OCI-M2 (cell line): ENCODE measurements around the gene AKR7A2.

ENCODE experiments used
- DNase-seq: peaks from one replicate; lab custom pipeline; 2025; ENCODE audit not compliant: unreplicated experiment; lab: John Stamatoyannopoulos, UW

AKR7A2 gene

DNA sequence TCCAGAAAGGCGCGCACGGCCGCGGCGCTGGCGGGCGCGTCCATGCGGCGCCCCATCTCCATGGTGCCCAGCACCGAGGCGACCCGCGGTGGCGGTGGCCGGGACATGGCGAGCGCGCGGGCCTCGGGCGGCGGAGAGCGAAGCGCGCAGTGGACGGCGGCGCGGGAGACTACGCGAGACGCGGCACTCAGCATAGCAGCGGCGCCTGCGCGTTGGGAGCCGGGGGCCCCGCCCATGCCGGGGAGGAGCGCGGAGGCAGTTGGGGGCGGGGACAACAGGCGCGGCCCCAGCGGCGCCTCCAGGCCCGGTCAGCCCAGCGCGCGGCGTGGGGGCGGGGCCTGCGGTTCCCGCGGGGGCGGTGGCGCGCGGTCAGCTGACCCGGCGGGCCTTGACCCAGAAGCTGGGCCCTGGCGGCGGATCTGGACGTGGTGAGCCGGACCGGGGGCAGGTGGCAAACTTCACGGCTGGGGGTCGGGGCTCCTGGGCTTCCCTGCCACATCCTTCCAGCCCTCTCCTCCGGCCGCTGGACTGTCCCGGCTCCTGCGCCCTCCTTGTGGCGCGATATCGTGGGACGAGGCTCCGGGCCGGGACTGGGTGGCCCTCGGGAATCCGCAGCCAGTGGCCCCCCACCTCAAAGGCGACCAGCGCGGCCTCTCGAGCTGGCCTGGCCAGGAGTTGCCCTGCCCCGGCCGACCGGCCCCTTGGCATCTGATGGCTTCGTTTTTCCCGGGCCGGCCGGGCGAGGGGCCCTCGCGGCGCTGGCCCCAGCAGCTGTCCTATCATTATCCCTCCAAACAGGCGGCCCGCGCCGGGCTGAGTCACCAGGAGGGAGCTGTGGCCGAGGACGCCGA, at the start of gene AKR7A2, which contains the start of gene SLC66A1:
TSS of gene AKR7A2 (minus strand) at position 214 of the 851 bp plus-strand sequence. CDS start at position 194, 20 bp downstream.
TSS of gene SLC66A1 (plus strand) at position 396 of the 851 bp plus-strand sequence. CDS start 5,352 bp downstream, outside the sequence.
- DNase-seq = peak; percentile 66

DNA sequence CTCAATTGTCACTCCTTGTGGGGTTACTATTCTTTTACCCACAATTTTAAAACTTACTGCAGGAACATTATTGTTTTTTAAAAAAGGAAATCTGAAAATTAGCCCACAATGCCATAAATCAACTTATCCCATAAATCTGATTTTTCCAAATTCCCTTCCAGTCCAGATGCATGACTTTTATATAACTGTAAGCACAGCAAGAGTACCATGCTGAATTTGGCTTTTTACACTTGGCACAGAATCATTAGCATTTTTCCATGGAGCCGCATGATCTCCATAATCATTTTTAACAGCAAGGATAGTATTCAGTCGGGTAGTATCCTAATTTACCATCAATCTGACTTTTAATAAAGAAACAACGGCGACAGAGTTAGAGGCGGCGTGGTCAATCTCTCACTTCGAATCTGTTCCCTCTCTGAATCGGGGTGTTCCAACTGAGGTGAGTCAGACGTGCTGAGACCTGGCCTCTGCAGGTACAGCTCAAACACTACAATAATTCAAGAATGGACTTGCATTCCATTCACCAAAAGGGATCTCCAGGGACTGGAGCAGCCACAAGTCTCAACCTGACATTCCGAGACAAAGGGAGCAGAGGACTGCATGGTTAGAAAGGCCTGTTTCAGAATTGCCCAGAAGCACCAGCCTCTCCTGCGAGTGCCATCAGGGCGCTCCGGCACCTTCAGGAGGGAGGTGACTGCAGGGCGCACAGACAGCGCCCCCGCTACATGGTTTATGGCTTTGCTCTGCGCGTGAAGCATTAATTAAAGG, 49.1 kb upstream of the AKR7A2 start:
- DNase-seq = no peak

DNA sequence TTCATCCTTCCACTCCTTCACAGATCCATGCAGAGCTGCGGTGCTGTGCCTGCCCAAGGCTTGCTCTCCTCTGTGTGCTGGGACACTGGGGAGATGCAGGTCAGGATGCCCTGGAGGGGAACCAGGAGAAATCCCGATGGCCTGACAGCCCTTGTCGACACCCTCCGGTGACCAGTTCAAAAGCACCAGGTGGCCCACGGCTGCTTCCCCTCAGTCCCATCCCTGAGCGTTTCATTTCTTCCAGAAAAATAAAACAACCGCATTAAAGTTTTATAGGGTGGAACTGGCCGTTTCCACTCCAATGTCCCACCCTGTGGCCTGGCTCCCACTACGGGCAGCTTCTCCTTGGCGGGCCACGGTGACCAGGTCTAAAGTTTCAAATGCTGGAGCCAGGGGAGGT, 48.5 kb upstream of the AKR7A2 start:
- DNase-seq = no peak

DNA sequence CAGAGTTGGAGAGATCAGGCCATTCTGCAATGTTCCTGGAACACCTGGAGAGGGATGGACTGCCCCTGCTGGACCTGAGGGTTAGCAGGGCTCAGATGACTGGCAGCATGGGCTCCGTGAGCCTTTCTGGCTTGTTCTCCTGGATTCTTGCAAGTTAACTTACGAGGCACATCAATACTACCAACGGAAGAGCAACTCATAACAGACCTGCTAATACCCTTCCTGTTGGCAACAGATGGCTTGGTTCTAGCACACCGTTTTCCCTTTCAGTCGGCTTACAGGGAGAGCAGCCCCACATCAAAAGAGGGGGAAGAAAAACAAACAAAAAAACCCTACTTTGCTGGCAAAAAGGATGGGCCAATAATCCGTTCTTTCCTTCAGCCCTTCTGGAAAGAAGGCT, 48.1 kb upstream of the AKR7A2 start:
- DNase-seq = no peak

DNA sequence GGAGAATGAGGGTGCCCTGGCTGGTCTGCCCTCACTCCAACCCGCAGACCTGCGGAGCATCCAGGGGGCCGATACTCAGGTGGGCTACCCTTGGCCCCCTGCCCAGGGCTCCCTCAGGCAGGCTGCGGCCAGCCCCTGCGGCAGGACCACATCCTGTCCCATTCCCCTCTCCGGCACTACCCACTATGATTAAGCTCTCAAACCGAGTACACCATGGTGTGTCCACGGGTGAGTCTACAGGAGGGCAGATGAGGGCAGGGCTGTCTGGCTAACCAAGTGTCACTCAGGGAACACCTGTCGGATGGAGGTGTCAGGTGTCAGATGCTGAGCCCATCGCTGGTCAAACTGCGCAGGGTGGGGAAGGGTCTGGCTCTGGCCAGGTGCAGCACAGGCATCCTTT, 47.4 kb upstream of the AKR7A2 start:
- DNase-seq = no peak

DNA sequence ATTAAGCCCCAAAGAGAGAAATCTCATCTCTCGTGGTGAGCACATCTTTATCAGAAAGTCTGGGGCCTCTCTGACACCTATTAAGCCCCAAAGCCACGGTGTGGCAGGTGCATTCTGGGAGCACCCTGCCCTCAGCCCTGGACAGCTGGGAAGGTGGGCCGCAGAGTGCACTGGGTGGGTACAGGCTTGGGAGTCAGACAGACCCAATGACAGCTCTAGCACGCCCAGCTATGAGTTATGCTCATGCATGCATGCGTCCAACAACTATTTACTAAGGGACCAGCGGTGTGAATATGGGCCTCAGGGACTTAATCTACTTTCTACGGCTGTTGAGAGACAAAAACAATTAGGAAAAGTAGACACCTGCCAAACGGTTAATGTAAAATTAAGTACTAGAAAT, 46.8 kb upstream of the AKR7A2 start:
- no peak for DNase-seq

DNA sequence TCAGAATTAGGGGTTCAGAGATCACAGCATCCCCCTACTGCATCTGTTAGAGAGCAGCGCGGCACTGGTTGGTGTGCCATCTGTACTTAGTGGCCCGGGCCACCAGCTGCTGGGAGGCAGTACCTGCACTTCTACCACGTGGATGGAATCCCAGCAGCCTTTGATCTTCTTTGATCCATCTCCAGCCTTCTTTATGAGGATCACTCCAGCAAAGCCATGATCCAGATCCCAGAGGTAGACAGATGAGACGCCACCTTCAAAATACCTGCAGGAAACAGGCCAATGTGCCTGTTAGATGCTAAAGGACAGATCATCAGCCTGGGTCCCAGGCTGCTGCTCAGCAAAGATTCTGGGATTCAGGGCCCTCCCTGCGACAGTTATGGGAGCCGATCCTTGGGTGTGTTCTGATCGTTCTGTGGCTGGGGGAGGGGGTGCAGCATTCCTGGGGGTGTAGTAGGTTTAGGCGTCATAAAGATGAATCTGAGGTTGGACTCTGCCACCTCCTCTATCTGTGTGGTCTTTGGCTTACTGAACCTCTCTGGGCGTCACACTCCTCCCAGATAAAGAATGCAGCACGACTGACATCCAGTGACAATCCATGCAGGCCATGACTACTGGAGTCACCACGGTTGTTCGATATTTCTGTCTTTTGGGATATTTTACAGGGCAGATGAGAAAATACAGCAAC, 45.5 kb upstream of the AKR7A2 start:
- DNase-seq = no peak

DNA sequence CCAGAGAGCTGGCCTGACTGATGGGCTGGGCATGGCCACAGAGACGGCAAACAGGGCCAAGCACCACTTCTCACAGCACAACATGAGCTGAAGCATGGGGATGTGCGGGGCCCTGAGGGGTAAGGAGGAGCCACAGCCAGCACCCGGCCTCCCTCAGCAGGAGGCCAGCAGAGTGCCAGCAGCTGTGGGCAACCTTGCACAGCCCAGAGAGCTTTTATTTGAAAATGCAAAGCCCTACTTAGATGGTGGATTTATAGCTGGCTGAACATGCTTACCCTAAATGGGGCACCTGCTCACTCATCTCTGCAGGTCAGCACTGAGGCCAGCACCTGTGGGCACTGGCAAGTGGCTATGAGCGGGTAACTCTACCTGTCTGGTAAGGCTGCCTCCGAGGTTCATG, 44.3 kb upstream of the AKR7A2 start:
- no peak for DNase-seq

DNA sequence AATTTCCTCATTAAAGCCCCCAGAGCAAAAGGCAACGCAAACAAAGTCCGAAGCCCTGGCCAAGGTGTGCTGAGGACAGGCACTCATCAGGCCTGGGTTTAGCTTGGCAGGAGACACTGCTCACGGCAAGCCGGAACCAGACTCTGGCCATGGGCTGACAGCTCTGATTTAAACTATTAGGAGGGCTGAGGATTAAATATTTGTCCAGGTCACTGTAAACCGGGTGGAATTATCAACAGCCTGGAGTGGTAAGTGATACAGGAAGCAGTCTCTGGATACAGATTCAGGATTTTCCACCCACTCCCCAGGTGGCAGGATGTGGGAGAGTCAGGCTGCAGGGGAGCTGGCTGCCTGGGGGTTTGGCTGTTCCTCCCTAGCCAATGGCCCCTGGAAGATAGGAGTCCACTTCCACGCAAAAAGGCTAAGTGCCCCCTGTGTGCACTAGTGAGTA, 42.6 kb upstream of the AKR7A2 start:
- DNase-seq = no peak

DNA sequence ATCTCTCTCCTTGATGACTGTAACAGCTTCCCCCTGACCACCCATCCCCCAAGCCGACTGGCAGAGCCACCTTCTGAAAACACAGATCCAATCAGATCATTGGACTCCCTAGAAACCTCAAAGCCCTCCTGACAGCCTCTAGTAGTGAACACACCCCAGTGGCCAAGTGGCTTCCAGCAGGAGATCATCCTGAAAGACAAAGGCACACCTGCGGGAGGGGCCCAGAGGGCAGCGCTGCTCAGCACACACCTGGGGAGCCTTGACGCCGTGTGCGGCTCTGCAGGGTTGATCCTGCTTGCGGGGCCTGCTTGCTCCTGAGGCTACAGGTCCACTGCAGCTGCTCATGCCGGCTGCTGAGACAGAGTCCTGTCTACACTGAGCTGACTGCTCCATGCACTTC, 41.7 kb upstream of the AKR7A2 start:
- no peak for DNase-seq

DNA sequence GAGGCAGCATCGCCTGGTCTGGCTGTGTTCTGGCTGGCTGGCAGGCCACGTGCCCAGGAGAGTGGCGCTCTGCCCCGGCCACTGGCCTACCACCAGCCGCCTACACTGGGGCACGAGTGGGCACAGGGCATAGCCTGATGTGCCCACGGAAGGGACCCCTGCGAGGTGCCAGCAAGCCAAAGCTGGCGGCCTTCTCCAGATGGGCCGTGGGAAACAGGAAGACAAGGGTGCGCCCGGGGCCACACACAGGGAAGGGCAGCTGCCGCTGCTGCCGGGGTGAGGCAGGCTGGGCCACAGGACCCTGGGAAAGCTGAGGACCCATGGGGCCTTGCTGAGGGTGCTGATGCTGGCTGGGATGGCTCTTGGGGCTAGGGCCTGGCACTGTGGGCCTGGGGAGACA, 40.9 kb upstream of the AKR7A2 start:
- DNase-seq = no peak

DNA sequence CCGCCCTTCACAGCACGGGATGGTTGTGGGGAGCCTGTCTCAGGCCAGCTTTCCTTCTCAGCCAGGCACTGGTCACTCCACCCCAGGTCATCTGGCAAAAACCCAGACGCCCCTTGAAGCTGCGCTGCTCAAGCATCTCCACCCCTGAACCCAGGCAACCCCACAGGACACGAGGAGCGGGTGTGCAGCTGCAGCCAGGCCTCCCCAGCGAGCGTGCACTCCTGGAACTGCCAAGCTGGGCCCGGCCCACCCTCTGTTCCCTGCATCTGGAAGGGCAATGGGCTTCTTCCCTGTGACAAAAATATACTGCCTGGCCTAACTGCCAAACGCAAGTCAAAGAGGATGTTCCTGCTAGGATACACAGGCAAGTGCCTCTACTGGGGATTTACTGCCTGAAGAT, 39.9 kb upstream of the AKR7A2 start:
- DNase-seq = no peak

DNA sequence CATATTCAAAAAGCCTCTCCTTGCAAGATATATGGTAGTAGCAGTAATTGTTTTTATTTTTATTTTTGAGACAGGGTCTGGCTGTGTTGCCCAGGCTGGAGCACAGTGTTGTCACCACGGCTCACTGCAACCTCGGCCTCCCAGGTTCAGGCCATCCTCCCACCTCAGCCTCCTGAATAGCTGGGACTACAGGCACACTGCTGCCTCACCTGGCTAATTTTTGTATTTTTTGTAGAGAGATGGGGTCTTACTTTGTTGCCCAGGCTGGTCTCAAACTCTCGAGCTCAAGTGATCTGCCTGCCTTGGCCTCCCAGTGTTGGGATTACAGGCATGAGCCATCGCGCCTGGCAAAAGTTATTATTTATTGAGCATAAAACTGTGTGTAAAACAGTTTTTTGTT, 38.6 kb upstream of the AKR7A2 start:
- no peak for DNase-seq

DNA sequence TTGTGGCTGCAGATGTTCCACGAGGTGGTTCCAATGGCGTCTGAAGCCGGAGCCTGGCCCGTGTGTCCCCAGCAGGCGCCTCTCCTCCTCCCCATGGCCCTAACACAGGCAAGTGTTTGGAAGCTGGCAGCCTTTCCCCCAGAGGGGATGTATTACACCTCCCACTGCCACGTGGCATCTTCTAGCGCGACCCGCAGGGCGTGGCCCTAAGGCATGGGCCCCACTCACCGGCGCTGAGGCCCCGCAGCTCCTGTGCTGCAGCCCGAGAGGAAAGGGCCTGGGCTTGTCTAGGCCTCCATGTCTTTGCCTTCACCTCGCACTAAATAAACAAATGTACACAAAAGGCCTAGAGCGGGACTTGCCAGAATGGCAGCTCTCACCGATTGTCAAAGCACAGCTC, 38.1 kb upstream of the AKR7A2 start:
- DNase-seq = no peak

DNA sequence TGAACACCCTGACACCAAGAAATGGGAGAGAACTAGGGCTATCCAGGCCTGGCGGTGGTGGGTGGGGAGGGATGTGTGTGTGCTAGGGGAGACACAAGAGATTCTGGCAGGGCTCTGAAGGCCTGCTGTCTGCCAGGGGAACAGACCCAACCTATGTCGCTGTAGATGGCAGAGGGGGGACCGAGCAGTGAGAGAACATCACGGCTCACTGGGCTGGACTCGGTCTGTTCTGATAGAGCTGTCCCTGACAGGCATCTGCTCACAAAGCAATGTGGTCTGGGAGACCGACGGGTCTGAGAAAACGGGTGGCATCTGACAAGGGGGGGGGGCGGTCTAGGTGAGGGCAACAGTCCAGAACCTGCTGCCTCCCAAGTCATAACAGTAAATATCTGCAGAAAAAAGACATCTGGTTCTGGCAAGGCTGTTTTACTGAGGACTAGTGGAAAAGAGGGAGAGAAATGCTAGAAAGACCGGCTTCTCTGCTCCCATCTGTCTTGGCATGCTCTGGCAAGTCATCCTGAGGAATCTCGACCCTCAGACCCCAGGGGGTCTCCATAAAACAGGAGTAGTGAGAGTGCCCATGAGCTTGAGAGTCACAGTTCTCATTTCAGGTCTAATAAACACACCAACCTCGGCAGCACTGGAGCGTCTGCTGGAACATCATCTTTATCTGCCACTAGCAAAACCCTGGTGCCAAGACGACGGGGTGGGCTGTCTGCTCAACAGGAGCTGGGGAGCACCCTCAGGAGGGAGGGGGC, 36.7 kb upstream of the AKR7A2 start:
- DNase-seq = no peak

DNA sequence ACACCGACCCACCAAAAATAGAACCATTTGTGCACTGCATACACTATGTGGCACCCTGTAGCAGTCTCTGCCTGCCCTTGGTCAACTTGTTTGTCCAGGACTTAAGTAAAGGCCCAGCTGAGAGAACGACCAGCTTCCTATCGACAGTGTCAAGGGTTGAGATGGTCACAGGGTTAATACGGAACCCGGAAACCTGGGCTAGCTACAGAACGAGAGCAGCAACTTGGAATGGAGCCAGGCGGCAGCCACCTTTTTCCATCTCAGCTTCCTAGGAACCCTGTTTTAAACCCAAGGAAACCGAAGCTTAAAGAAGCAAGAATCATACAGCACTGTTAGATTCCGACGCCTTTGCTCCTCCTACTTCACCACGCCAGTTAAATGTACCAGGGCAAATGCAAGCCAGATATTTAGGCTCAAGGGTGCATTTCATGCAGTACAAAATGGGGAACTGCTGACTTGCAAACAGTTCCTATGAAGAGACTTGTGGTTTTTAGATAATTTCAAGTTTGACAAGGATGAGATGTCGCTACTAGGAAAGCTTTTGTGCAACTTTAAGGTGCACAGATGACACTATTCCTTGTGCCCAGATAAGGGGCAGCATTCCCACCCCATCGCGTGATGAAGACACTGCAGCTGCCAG, 35.7 kb upstream of the AKR7A2 start:
- DNase-seq = no peak

DNA sequence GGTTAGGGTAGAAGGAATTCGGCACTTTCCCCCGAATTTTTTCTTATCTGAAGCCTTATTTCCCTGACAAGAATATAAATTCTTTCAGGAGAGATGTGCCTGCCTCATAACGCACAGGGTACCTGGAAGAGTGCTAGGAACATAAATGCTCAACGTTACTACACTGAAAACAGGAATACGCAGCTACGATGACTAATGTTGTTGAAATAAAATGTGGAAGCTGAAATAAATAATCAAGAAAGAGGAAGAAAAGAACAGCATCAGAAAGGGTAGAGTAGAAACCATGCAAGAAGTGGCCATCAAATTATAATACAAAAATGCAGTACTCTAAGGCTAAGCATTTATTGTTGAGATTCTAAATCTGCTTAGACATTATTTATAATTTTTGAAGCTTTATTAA, 34.1 kb upstream of the AKR7A2 start:
- DNase-seq = no peak

DNA sequence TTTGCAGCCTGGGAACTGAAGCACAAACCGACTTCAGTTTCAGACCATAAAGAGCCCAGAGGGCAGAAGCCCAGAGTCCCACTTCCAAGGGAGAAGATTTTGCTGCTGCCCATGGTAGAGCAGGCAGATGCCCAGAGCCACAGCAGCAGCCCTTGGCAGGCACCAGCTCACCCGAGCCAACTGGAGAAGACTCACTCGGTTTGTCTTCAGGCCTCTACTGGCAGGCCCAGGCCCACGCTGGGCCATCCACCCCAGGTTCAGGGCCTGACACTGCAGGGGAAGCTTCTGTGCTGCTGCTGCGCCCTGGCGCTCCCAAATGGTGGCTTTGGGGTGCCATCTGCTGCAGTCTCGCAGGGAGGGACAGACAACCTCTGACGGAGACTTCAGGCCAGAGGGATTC, 33.4 kb upstream of the AKR7A2 start:
- no peak for DNase-seq

DNA sequence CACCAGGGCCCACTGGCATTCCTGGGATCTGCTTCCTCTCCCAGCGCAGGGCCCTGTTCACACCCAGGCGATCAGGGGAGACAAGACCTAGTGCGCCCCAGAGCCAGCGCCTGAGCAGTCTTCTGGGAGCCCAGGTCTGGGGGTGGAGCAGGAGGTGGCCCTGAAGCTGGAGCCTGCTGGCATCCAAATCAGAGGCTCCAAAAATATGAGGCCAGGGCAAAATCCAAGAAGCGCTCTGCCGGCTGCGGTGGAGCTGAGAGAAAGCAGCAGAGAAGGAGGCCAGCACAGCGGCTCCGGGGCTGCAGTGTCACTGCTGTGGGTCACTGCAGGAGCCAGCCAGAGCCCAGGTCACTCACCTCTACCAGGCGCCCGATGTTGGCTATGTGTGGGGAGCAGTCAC, 32.9 kb upstream of the AKR7A2 start:
- DNase-seq = no peak

DNA sequence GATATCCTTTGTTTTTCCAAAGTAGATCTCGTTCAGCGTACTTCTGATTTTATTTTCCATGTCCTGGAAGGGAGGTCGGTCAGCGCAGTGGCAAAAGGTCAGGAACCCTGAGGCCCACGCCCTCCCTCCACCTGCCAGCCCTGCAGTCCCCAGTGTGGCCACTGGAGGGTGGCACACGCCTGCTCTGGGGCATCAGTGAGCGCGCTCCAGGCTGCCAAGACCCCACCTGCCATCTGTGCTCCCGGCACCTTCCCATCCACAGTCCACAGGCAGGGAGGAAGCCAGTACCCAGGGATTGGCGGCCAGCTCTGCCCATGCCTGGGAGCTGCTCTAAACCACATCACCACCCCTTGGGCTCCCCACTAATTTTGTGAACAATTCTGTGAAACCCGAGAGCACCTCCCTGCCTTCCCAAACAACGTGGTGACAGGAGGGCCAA, 32.4 kb upstream of the AKR7A2 start:
- DNase-seq = no peak
